ENCODE measurements around the gene BACH2.

BACH2 gene

DNA sequence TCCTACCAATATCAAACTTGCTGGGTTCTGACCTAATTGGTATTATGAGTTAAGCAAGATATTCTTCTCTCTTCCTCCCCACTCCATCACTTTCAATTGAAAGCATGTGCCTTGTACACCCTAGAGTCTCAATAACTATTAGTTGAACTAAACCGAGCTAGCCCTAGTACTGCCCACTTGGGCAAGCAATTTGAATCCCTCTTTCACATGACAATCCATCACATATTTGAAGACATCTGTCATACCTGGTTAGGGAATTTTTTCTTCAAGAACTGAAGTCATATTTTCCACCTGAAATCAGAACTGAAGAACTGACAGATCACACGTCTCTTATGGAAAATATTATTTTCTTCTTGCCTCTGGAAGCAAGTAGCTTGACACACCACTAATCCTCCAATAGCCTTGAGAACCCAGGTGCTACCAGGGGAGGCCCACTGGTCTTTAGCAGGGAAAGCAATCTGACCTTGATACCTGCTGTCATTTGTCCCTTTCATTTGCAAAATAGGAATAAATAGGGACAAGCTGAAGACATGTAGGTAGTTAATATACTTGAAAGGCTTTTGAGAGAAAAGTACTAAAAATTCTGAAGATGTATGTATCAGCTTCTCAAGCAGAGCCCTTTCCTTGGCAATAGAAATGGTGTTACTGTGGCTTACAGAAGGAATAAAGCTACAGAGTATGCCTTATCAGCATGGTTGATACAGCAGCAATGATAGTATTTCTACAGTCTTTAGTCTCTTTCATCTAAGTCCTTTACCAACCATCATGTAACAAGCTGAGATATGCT, 331.0 kb downstream of the BACH2 start:
- DNase-seq (ENCODE audit: low spot score) = no peak

DNA sequence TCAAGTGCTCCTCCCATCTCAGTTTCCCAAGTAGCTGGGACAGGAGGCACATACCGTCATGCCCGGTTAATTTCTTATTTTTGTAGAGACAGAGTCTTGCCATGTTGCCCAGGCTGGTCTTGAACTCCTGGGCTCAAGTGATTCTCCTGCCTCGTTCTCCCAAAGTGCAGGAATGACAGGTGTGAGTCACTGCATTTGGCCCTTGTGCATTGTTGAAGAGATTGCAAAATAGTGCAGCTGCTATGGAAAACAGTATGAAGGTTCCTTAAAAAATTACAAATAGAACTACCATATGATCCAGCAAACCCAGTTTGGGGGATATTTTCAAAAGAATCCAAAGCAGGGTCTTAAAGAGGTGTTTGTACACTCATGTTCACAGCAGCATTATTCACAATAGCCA, 333.3 kb downstream of the BACH2 start:
- no peak for DNase-seq (ENCODE audit: low spot score)

DNA sequence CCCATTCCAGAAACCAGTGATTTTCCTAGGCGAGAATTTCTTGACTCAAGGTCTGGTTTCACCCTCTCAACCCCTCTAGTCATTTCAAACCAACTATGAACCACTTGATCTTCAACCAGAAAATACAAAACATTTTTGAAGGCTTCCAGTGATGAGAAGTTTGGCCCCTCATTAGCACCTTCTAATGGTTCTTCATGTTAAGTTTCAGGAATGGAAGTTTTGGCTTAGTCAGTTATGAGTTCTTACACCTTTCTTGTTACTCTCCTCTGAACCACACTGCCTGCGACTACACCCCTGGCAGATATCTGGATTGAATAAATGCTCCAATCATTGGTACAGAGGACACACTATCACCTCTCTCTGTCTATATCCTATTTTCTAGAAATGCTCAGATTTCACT, 335.2 kb downstream of the BACH2 start:
- no peak for DNase-seq (ENCODE audit: low spot score)

DNA sequence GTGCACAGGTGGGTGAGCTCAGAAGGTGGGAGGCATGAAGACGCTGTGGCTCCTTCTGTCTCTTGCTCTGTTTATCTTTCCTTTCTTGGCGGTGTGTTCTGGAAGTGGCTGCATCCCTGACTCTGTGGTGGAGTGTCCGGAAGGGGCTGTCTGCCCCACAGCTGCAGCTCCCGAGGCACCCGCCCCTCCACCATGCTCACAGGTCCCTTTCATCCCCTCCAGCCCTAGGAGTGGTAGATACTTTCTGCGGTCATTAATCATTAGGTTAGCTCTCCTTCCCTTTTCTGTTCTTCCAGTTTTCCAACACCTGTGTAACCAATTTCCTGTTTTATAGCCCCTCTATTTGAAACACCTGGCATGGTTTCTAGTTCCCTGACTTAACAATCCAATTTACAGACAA, 336.8 kb downstream of the BACH2 start:
- no peak for DNase-seq (ENCODE audit: low spot score)

DNA sequence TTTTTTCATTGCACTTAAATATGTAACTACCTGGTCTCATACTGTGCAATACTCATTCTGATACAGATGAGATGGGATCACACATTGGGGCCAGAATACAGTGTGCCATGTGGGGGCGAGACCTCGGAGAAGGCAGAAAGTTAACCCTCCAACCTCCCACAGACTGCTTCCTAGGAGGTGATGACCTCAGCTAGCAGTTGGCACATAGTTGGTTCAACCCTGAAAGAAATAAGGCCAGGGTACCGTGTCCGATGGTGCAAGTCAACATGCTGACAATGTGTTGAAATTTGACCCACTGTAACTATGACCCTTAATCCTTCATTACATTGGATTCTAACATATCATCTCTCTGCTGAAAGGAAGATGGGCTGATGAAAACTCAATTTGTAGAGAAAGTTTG, 340.5 kb downstream of the BACH2 start:
- DNase-seq (ENCODE audit: low spot score) = no peak

DNA sequence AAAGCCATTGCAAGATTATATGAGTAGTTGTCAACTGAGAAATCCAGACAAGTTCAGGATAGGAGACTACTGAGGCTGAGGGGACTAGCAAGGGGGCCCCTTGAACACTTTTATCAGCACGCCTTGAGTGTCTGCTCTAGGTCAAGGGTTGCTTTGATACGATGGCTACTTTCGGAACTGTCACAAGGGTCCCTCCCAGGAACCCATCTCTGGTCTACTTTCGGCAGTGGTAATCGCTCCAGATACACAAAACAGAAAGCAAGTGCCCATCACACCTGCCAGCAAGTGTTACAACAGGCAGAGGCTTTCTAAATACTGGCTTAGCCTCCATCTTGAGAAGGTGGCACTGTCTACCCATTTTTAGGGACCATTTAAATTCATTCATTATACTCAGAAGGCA, 341.3 kb downstream of the BACH2 start:
- DNase-seq (ENCODE audit: low spot score) = no peak

DNA sequence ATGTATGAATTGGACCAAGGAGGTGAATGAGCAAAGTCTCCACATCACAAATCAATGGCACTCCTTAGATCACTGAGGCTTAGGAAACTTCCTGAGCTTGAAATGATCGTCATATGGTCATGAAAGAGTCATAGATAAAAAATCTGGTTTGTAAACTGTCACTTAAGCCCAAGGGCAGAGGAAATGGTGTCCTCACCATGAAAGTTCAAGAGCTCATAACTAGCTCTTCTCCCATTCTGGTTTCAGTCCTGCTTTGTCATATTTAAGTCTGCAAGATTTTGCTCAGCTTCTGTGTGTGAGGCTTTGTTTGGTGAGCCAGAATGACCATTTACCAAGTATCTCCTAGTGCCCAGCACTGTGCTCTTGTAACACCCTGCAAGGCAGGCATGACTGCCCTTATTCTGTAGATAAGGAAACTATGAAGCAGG, 341.9 kb downstream of the BACH2 start:
- DNase-seq (ENCODE audit: low spot score) = no peak

DNA sequence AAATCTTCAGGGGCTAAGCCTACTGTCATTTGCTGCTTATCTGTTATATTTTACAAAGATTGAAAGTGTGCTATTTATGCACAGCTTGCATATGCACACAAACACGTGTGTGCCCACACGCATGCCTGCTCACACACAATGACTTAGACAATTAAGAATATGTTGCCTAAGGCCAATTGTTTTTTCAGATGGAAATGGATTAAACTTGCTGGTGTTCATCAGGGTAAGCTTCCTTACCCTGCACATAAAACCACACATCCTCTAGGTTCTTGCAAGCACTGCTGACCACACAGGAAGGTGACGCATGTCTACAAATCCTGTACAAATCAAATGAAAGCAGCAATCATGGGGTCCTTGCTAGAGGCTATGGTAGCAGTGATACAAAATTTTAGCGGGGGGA, 344.0 kb downstream of the BACH2 start:
- no peak for DNase-seq (ENCODE audit: low spot score)

DNA sequence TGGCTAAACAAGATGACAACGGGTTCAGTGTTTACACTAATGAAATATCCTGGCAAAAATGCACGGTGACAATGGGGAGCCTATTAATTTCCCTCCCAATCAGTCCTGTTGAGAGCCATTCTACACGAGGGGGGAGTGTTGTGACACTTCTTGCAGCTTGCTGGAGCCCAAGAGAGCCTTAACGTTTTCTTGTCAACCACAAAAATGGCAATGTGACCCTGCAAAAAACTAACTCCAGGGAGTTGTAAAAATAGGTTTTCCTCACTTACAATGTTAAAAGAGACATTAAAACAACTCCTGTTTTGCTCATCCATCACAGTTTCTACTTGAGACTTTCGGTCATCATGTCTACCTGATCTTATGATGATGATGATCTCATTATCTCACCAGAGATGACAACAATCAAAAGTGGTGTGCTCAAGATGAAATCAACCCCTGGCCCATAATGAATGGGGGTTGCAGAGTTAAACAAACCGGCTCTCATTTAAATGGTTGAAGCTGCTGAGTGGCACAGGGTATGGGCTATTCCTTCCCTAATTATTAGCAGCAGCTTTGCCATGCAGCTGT, 344.5 kb downstream of the BACH2 start:
- no peak for DNase-seq (ENCODE audit: low spot score)

DNA sequence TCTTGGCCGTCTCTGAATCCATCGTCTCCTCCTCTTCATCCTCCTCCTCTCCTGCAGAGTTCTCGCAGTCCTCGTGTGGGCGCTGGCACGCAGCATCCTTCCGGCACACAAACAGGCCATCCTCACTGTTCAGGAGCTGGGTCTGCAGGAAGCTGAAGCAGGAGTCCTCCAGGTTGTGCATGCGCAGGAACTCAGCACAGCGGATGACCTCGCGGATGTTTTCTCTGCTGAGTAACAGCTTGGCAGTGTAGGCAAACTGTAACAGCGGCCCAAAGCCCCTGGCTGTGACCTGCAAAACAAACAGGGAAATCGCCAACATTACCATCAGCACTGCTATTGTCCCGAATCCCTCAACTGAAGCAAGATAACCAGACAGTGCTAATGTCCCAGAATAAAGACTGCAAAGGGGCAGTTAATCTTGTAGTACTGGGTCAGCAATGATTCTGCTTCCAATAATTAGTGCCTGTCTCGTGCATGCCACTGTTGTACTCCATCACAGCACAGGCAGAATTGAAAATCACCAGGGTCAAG, 345.0 kb downstream of the BACH2 start:
- DNase-seq (ENCODE audit: low spot score) = no peak

DNA sequence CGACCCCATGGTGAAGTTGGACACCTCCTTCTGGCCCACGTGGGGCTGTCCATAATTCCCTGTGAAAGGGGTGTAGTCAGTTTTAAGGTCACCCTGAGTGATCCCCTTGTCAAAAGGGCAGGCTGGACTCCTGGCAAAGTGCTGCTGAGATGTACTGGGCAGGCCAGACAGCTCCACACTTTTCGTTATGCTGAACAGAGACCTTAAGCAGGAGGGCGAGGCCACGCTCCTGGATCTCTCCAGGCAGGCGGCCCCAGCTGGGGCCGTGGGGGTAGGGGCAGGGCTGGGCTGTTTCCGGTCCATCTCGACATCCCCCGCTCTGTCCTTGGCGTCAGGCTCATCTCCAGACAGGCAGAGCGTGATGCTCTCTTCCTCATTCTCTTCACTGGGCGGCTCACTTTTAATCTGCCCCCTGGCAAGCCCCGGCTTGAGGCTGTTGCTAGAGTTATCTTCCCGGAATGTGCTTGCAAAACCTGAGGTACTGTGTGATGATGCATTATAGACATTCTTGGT, 345.7 kb downstream of the BACH2 start:
- DNase-seq (ENCODE audit: low spot score) = no peak

DNA sequence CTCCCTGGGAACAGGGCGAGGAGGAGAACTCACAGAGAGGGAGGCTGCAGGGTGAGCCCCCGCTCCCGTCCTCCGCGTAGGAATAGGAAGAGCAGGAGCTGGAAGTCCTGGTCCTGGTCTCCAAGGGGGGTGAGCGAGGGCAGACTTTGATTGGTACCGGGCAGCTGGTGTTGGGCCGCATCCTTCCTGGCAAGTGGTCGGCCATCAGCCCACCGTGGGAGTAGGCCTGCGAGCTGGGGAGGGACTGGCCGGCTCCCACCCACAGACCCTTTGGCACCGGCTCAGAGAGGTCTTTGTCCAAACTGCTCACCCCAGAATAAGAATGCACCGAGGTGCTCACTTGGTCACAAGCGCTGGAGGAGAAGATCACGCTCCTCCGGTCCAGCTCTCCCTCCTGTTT, 346.2 kb downstream of the BACH2 start:
- no peak for DNase-seq (ENCODE audit: low spot score)

DNA sequence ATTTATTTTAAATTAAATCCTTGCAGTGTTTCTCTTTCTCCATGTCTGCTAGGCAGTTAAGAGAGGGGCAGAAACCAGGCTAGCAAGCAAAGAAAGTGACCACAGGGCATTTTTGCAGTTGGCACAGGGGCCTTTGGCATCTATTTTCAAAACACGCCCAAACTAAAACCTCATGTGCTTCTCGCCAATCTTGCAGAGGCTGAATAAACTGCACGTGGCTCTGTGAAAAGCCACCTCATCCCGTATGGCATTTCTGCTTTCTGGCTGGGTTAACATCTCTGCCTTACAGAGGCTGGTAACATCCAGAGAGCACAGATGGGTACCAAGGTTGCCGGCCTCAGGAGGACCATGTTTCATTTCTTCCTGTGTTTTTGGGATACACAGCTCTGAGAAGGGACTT, 347.8 kb downstream of the BACH2 start:
- no peak for DNase-seq (ENCODE audit: low spot score)

DNA sequence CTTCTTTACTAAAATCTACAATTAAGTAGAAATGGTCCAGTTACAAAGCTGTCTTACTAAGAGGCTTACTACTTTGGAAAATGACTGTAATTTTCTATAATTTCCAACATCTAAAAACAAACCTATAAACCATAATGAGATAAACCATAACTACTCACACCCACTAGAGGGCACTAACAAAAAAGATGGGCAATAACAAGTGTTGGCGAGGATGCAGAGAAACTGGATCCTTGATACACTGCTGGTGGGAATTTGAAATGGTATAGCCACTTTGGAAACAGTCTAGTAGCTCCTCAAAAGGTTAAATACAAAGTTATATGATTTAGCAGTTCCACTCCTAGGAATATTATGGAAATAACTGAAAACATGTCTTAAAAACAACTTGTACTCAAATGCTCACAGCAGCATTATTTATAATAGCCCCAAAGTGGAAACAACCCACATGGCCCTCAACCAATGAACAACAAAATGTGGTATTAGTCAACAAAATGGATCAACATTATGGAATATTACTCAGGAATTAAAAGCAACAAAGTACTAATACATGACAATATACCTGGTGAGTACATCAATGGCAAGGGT, 351.7 kb downstream of the BACH2 start:
- DNase-seq (ENCODE audit: low spot score) = no peak

DNA sequence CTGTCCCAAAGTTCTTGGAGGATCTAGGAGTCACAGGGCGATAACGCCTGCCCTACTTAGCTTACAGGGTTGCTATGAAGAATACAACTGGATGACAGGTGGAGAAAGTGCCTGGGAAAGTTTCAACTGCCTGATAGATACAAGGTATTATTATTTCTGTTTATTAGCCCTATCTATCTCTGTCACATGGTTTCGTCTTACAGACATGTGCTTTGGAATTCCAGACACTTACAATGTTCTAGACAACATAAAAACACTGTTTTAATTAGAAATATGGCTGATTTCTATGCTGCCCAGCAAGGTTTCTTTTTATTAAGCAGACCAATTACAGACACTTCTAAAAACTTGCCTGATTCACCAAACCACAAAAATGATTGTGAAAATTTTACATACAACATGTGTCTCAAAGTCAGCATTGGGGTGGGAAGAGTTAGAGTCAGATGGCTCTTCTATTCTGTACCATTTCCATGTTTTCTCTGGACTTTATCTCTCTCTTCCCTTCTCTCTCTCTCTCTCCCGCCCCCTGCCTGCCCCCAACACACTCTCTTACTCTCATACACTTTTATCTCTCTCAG, 352.4 kb downstream of the BACH2 start:
- DNase-seq (ENCODE audit: low spot score) = no peak

DNA sequence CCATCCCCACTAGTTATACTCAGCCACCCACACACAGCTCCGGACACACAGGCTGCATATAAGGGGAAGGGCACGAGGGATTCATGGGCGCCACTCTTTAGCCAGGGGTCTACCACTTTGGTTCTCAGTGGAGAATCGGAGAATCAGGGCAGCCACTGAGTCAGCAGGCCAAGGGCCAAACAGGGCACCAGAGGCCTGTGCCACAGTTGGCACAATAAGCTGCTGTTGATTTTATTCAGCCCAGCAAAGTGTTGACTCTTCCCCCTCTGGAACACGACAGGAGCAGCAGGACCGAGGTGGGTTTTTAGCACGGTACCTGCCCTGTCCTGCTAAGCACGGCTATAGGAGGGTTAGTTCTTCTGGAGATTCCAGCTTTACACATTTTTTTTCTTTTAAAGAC, 354.0 kb downstream of the BACH2 start:
- no peak for DNase-seq (ENCODE audit: low spot score)

DNA sequence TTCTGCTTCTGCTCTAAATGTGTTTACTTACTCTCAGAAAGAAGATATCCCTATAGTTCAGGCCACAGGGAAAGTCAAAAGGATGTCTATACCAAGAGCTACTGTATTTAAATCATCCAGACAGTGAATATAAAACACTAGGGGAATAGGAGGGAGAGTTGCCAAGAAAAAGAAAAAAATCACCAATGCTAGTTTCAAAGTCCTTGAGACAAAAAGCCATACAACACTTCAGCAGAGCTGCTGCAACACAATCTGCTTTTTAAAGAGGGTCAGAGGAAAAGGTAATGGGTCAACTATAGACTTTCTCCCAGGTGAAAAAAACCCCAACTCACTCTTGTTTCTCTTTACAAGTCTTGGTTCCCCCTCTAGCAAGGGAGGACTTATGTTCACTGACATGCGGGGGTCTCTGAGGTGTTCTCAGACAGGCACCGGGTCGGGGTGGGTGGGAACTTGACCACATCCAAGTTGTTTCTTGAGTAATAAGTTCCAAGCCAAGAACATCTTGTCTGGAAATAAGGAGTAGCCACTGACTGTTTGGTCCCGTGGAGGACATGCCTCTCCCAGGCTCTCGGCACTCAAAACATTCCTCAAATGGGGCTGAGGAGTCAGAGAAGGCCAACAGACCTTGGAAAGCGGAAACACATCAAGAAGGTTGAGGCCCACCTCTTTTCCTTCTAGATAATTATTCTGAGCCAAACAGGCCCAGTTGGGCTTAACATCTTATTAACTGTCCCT, 354.7 kb downstream of the BACH2 start:
- DNase-seq (ENCODE audit: low spot score) = no peak

DNA sequence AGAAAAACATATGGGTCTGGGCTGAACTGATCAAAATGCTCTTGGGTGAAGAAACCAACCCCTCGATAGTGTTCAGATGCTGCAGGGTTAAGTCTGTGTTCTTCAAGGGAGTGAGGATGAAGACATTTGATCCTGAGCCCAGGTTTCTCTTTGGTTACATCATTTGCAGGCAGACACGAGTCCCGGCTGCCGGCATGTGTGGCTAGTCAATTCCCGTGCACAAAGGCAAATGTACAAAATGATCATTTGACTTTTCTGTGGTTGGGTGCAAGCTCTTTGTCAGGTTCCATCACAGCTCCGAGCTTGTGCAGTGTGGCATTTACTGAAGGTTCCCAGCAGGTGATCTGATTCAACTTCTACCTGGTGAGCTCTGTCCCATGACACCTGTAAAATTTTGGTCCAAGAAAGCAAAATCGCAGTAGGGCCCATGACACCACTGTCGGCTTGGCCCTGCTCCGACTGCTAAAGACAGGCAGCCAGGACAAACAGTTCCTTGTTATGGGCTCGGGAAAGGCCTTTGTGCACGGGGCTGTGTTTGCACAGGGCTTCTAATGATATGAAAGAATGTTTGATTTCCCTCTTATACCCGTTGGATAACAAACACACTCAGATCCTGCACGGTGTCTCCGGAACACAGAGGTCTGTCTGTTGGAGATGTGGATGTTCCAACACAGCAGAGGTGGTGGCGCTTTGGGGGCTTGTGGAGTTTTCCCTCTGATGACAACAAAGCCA, 355.4 kb downstream of the BACH2 start:
- no peak for DNase-seq (ENCODE audit: low spot score)

DNA sequence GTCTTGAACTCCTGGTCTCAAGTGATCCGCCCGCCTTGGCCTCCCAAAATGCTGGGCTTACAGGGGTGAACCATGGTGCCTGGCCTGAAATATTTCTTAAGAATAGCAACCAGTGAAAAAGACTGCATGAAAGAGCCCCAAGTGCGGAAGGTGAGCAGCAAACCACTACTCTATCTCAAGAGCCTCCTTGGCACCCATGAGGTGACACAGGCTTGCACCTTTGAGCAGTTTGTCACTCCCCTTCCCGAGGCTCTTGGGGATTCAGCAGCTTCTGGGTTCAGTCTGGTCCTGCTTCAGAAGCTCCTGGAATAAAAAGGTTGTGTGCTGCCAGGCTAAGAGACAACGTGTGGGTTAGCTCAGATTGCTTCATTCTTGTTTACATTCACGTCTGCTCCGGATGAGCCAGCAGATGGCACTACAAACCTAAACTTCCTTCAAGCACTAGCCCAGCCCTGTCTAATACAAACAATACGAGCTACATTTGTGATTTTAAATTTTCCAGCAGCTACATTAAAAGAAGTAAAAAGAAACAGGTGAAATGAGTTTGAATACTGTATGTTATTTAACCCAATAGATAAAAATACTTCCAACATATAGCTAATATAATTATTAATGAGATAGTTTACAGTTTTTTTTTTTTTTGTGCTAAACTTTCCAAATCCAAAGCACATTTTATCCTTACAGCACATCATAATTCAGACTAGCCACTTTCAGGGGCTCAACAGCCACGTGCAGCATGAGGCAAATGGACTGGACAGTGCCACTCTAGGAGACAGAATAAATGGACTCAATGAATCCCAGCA, 356.2 kb downstream of the BACH2 start:
- peak; percentile 73 for DNase-seq (ENCODE audit: low spot score)

DNA sequence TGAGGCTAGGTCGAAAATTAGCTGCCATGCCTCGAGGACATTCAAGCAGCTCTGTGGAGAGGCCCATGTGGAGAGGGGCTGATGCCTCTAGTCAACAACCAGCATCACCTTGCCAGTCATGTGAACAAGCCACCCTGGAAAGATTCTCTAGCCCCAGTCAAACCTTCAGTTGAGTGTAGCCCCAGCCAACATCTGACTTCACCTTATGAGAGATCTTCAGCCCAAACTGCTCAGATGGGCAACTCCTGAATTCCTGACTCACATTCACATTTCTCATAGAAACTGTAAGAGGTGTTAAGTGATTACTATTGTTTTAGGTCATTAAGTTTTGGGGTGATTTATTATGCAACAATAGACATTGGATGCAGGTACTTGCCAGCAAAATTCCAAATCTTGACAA, 357.5 kb downstream of the BACH2 start:
- no peak for DNase-seq (ENCODE audit: low spot score)

DNA sequence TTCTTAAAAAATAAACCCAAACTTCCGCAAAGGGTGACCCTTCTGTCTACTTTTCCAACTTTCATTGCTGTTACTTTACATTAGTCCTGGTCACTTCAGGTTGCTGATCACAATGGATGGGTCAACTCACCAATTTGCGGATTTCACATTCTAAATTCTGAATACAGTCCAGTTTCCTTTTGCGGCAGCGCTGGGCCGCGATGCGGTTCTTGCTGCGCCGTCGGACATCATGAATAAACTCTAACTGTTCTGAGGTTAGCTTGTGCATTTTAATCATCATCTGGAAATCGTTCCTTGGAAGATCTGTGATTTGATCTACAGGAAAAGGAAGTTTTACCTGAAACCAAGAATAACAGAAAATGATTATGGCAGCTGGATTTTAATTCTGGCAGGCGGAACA, 358.6 kb downstream of the BACH2 start:
- DNase-seq (ENCODE audit: low spot score) = no peak

All from LoVo (cell line).